Chondrocyte (in vitro differentiated cells): ENCODE measurements around the gene ADGRL3. TPM values are rescaled to one million over a fixed set of nuclear protein-coding genes. Genes with fewer than 3 reads are reported as not detected.
"Not testable (repeated sequence)": the region's sequence is repeated elsewhere in the genome, so short reads cannot be mapped to it uniquely, and the experiment has no call there.

Experiments
- DNase-seq: peaks from one replicate; pipeline ENCODE4 v3.0.0; 2021; ENCODE audit warnings: mixed read lengths, low spot score
- H3K27ac Mint-ChIP-seq: one replicate; pipeline ENCODE4 v1.8.0; 2021; ENCODE audit warnings: mild to moderate bottlenecking, moderate library complexity, mixed read lengths; ENCODE audit not compliant: unreplicated experiment
- H3K27me3 Mint-ChIP-seq: 2 replicates; pipeline ENCODE4 v1.8.0; 2021; ENCODE audit warnings: low read depth, mixed read lengths
- H3K36me3 Mint-ChIP-seq: 2 replicates; pipeline ENCODE4 v1.8.0; 2021; ENCODE audit warnings: low read depth, mixed read lengths
- H3K4me1 Mint-ChIP-seq: 2 replicates; pipeline ENCODE4 v1.8.0; 2021; ENCODE audit warnings: low read depth, mild to moderate bottlenecking, mixed read lengths
- H3K4me3 Mint-ChIP-seq: one replicate; pipeline ENCODE4 v1.8.0; 2021; ENCODE audit warnings: mild to moderate bottlenecking, moderate library complexity, mixed read lengths; ENCODE audit not compliant: unreplicated experiment
- H3K9me3 Mint-ChIP-seq: 2 replicates; pipeline ENCODE4 v1.8.0; 2021; ENCODE audit warnings: low read depth, mixed read lengths
- total RNA-seq: library from RNA; stranded (reverse); gene quantifications from 3 replicates; pipeline ENCODE4 v1.2.1, GENCODE V29; 2021
- TF ChIP-seq, protein P1 (sequence below): fragments of 200-600 bp; sonication (generic); IDR thresholded peaks from 2 replicates; pipeline ENCODE4 v1.5.0; 2021; ENCODE audit warnings: antibody characterized with exemption, mild to moderate bottlenecking, moderate library complexity

The ADGRL3 gene
- total RNA-seq, 1 donor from 2014 or later = 11.6 TPM

DNA sequence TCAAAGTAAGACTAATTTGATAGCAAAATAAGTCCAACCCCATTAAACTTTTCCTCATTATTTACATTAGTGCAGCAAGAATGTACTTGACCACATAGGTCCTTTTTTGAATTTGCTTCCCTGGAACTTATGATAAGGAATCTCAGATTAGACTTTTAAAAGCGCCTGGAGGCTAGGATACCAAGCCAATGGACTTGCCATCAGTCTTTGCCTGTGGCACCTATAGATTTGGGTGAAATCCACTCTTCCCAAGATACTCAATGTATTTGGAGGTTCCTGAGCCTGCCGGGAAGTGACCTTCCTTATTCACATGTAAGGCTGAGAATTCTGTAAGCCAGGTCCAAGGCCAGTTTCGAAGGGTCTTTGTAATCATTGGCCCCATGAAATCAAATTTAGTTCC is 553.6 kb downstream of the ADGRL3 start:
- H3K27ac Mint-ChIP-seq = no peak overlapping the region
- H3K27me3 Mint-ChIP-seq = no peaks in the 10 kb centered on the region
- no peaks in the 10 kb centered on the region for H3K9me3 Mint-ChIP-seq
- TF ChIP-seq, protein P1, sequence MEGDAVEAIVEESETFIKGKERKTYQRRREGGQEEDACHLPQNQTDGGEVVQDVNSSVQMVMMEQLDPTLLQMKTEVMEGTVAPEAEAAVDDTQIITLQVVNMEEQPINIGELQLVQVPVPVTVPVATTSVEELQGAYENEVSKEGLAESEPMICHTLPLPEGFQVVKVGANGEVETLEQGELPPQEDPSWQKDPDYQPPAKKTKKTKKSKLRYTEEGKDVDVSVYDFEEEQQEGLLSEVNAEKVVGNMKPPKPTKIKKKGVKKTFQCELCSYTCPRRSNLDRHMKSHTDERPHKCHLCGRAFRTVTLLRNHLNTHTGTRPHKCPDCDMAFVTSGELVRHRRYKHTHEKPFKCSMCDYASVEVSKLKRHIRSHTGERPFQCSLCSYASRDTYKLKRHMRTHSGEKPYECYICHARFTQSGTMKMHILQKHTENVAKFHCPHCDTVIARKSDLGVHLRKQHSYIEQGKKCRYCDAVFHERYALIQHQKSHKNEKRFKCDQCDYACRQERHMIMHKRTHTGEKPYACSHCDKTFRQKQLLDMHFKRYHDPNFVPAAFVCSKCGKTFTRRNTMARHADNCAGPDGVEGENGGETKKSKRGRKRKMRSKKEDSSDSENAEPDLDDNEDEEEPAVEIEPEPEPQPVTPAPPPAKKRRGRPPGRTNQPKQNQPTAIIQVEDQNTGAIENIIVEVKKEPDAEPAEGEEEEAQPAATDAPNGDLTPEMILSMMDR = no peak
- no peaks in the 10 kb centered on the region for H3K36me3 Mint-ChIP-seq
- no peaks in the 10 kb centered on the region for H3K4me1 Mint-ChIP-seq
- no peak for DNase-seq
- no peak overlapping the region for H3K4me3 Mint-ChIP-seq

DNA sequence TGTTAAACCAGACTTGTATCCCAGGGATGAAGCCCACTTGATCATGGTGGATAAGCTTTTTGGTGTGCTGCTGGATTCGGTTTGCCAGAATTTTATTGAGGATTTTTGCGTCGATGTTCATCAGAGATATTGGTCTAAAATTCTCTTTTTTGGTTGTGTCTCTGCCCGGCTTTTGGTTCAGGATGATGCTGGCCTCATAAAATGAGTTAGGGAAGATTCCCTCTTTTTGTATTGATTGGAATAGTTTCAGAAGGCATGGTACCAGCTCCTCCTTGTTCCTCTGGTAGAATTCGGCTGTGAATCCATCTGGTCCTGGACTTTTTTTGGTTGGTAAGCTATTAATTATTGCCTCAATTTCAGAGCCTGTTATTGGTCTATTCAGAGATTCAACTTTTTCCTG is 556.8 kb downstream of the ADGRL3 start:
- H3K36me3 Mint-ChIP-seq, H3K27me3 Mint-ChIP-seq, H3K4me3 Mint-ChIP-seq, H3K4me1 Mint-ChIP-seq, DNase-seq, H3K27ac Mint-ChIP-seq: not testable (repeated sequence)
- H3K9me3 Mint-ChIP-seq = peaks cover 15% of the 10 kb centered on the region

DNA sequence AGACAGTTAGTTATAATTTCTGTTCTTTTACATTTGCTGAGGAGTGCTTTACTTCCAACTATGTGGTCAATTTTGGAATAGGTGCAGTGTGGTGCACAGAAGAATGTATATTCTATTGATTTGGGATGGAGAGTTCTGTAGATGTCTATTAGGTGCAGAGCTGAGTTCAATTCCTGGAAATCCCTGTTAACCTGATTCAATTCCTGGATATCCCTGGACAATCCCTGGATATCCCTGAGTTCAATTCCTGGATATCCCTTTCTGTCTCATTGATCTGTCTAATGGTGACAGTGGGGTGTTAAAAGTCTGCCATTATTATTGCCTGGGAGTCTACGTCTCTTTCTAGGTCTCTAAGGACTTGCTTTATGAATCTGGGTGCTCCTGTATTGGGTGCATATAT is 557.9 kb downstream of the ADGRL3 start:
- H3K27me3 Mint-ChIP-seq, H3K36me3 Mint-ChIP-seq, H3K4me1 Mint-ChIP-seq, H3K27ac Mint-ChIP-seq, DNase-seq, H3K4me3 Mint-ChIP-seq: not testable (repeated sequence)
- H3K9me3 Mint-ChIP-seq = peaks cover 15% of the 10 kb centered on the region

DNA sequence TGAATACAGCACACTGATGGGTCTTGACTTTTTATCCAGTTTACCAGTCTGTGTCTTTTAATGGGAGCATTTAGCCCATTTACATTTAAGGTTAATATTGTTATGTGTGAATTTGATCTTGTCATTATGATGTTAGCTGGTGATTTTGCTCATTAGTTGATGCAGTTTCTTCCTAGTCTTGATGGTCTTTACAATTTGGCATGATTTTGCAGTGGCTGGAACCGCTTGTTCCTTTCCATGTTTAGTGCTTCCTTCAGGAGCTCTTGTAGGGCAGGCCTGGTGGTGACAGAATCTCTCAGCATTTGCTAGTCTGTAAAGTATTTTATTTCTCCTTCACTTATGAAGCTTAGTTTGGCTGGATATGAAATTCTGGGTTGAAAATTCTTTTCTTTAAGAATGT is 558.5 kb downstream of the ADGRL3 start:
- not testable (repeated sequence) for H3K4me1 Mint-ChIP-seq, H3K4me3 Mint-ChIP-seq, DNase-seq, H3K27me3 Mint-ChIP-seq, H3K27ac Mint-ChIP-seq, H3K36me3 Mint-ChIP-seq
- H3K9me3 Mint-ChIP-seq = peaks cover 15% of the 10 kb centered on the region

DNA sequence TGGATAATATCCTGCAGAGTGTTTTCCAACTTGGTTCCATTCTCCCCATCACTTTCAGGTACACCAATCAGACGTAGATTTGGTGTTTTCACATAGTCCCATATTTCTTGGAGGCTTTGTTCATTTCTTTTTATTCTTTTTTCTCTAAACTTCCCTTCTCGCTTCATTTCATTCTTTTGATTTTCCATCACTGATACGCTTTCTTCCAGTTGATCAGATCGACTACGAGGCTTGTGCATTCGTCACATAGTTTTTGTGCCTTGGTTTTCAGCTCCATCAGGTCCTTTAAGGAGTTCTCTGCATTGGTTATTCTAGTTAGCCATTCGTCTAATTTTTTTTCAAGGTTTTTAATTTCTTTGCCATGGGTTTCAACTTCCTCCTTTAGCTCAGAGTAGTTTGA is 559.1 kb downstream of the ADGRL3 start:
- DNase-seq, H3K36me3 Mint-ChIP-seq, H3K27me3 Mint-ChIP-seq, H3K4me3 Mint-ChIP-seq, H3K27ac Mint-ChIP-seq, H3K4me1 Mint-ChIP-seq: not testable (repeated sequence)
- peaks cover 15% of the 10 kb centered on the region for H3K9me3 Mint-ChIP-seq

DNA sequence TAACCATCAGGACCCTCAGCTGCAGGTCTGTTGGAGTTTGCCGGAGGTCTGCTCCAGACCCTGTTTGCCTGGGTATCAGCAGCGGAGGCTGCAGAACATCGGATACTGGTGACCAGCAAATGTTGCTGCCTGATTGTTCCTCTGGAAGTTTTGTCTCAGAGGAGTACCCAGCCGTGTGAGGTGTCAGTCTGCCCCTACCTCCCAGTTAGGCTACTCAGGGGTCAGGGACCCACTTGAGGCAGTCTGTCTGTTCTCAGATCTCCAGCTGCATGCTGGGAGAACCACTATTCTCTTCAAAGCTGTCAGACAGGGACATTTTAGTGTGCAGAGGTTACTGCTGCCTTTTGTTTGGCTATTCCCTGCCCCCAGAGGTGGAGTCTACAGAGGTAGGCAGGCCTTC is 559.8 kb downstream of the ADGRL3 start:
- H3K4me1 Mint-ChIP-seq, H3K27me3 Mint-ChIP-seq, H3K36me3 Mint-ChIP-seq, DNase-seq, H3K27ac Mint-ChIP-seq, H3K4me3 Mint-ChIP-seq: not testable (repeated sequence)
- peaks cover 15% of the 10 kb centered on the region for H3K9me3 Mint-ChIP-seq

DNA sequence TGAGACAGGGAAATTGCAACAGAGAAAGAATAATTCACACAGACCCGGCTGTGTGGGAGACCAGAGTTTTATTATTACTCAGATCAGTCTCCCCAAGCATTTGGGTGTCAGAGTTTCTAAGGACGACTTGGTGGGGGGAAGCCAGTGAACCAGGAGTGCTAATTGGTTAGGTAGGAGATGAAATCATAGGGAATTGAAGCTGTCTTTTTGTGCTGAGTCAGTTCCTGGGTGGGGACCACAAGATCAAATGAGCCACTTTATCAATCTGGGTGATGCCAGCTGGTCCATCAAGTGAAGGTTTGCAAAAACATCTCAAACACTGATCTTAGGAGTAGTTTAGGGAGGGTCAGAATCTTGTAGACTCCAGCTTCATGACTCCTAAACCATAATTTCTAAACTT is 560.7 kb downstream of the ADGRL3 start:
- no peak overlapping the region for H3K4me3 Mint-ChIP-seq
- peaks cover 3% of the 10 kb centered on the region for H3K36me3 Mint-ChIP-seq
- H3K27me3 Mint-ChIP-seq = no peaks in the 10 kb centered on the region
- H3K9me3 Mint-ChIP-seq = peaks cover 15% of the 10 kb centered on the region
- TF ChIP-seq, protein P1 = no peak
- no peaks in the 10 kb centered on the region for H3K4me1 Mint-ChIP-seq
- no peak for DNase-seq
- H3K27ac Mint-ChIP-seq = no peak overlapping the region

DNA sequence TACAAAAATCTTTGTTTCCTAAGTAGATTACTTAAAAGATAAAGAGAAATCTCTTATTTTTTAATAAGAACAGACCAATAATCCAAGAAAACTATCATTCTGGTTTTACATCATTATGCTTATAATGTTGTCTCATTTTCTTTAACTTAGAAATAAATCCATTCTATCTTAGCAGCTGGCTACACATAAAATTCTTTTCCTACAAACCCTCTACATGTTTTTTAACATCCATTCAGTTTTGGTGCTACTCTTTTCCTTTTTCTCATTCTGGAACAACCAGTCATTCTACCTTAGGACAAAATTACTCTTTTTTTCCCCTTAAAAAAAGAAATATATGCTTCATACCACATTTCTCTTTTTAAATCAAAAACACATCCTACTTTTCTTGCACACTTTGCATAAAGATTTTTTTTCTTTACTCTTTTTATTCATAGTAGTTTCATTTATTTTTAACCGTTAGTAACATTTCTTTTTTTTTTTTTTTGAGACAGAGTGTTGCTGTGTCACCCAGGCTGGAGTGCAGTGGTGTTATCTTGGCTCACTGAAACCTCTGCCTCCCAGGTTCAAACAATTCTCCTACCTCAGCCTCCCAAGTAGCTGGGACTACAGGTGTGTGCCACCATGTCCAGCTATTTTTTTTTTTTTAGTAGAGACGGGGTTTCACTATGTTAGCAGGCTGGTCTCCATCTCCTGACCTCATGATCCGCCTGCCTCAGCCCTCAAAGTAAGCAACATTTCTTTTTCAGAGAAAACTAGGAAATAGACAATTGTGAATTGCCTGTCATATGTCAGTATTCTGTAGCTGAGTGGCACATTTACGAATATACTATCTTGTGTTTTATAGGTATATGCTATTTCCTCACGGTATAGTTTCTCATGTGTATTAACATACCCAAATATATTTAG is 562.8 kb downstream of the ADGRL3 start:
- DNase-seq = no peak
- Mint-ChIP-seq H3K4me1 (no peaks in the 10 kb centered on the region), H3K27ac (no peak overlapping the region), H3K27me3 (no peaks in the 10 kb centered on the region), H3K9me3 (peaks cover 15% of the 10 kb centered on the region), H3K36me3 (peaks cover 3% of the 10 kb centered on the region), H3K4me3 (no peak overlapping the region)
- TF ChIP-seq, protein P1 = no peak
